Natural killer cell (primary cell): ENCODE results near the gene FAXC. TPM values are rescaled to one million over a fixed set of nuclear protein-coding genes. Genes with fewer than 3 reads are reported as not detected.
"Not testable (repeated sequence)": the region's sequence is repeated elsewhere in the genome, so short reads cannot be mapped to it uniquely, and the experiment has no call there.

Experiments
- ATAC-seq, 3 donors: fragments of 150-1000 bp in 2 of 3; fragments of 200-7000 bp in 1 of 3; cut with Tn5 transposase; 1 replicate in 1 of 3; 2 replicates in 2 of 3; pipeline ENCODE4 v1.10.0; 2021; ENCODE audit warnings: mild to moderate bottlenecking in 2 of 3, moderate library complexity in 2 of 3
- DNase-seq, 2 donors: peaks; one replicate each; pipeline versions ENCODE4 v3.0.0 to v3.0.0-alpha.2; 2013 to 2021; ENCODE audit warnings: mixed read lengths in 1 of 2
- H3K27ac ChIP-seq: one replicate; pipeline ENCODE4 v1.5.1; 2013; ENCODE audit warnings: mild to moderate bottlenecking, low read length
- H3K27me3 ChIP-seq: one replicate; pipeline ENCODE4 v1.6.1; 2013; ENCODE audit warnings: low read length; ENCODE audit not compliant: control insufficient read depth, insufficient read depth
- H3K36me3 ChIP-seq: one replicate; pipeline ENCODE4 v1.6.1; 2013; ENCODE audit warnings: low read length; ENCODE audit not compliant: control insufficient read depth, insufficient read depth
- H3K4me1 ChIP-seq: one replicate; pipeline ENCODE4 v1.6.1; 2013; ENCODE audit warnings: low read length; ENCODE audit not compliant: control insufficient read depth, insufficient read depth
- H3K4me3 ChIP-seq: one replicate; pipeline ENCODE4 v1.5.1; 2013; ENCODE audit warnings: low read length
- H3K9me3 ChIP-seq: one replicate; pipeline ENCODE4 v1.6.1; 2013; ENCODE audit warnings: low read length; ENCODE audit not compliant: control insufficient read depth, insufficient read depth
- H3K27ac Mint-ChIP-seq, 2 donors: one replicate each; pipeline ENCODE4 v1.8.0; 2022; ENCODE audit warnings: mild to moderate bottlenecking in 2 of 2, mixed read lengths in 2 of 2, moderate library complexity in 1 of 2
- H3K27me3 Mint-ChIP-seq, 2 donors: one replicate each; pipeline ENCODE4 v1.8.0; 2022; ENCODE audit warnings: low read depth in 2 of 2, mixed read lengths in 2 of 2
- H3K36me3 Mint-ChIP-seq: one replicate; pipeline ENCODE4 v1.8.0; 2022; ENCODE audit warnings: mixed read lengths
- H3K4me1 Mint-ChIP-seq, 2 donors: one replicate each; pipeline ENCODE4 v1.8.0; 2022; ENCODE audit warnings: mixed read lengths in 2 of 2
- H3K4me3 Mint-ChIP-seq: one replicate; pipeline ENCODE4 v1.8.0; 2022; ENCODE audit warnings: mild to moderate bottlenecking, moderate library complexity, mixed read lengths
- H3K9me3 Mint-ChIP-seq, 2 donors: one replicate each; pipeline ENCODE4 v1.8.0; 2022; ENCODE audit warnings: mixed read lengths in 2 of 2
- WGBS: methylation state at CpG from one replicate; pipeline ENCODE4 v1.1.7; 2013; ENCODE audit warnings: missing lambda C conversion rate; ENCODE audit not compliant: insufficient coverage; 5-methylcytosine and 5-hydroxymethylcytosine counted together
- intact Hi-C: fragments of 100-400 bp; cut with micrococcal nuclease; formaldehyde crosslinking; loops from one replicate; pipeline ENCODE4 v1.14.2; 2022
- total RNA-seq, 4 donors: library from RNA; stranded (reverse); fragments of 120-200 nt in 1 of 4; gene quantifications; one replicate each; pipeline versions ENCODE4 v1.2.3 to v1.2.4, GENCODE V29; 2013 to 2022
- TF ChIP-seq, protein P1 (sequence below): fragments of 200-600 bp; IDR thresholded peaks from one replicate; pipeline ENCODE4 v1.8.0; 2022; ENCODE audit warnings: antibody characterized with exemption

FAXC gene
- total RNA-seq, 3 donors from 2014 or later (not counting 1 experiment from before 2014, with no cell fraction given): not detected

DNA sequence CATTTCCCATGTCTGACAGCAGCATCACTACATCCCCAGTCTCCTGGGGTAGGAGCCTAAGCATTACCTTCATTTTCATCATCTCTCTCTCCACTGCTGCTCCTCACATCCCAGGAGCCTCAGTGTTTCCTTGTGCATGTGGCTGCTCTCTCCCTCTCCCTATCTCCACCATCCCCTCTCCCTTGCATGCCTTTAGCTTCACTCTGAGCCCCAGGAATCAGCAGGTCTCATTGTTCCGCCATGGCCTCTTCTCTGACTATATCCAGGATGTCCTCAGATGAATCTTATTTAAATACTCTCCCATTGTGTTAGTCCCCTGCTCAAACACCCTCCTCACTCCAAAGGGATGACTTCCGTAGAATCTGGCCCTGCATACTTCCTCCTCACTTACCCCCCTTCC is 79.4 kb downstream of the FAXC start:
- Mint-ChIP-seq H3K4me3 (no peak overlapping the region), H3K27ac (no peak overlapping the region), H3K27me3 (no peaks in the 10 kb centered on the region), H3K4me1 (no peaks in the 10 kb centered on the region), H3K9me3 (peaks cover 0 to 2% of the 10 kb centered on the region in 2 donors), H3K36me3 (no peaks in the 10 kb centered on the region)
- Histone ChIP-seq H3K36me3 (no peaks in the 10 kb centered on the region), H3K27ac (no peak overlapping the region), H3K9me3 (no peaks in the 10 kb centered on the region), H3K4me3 (no peak overlapping the region), H3K4me1 (no peaks in the 10 kb centered on the region), H3K27me3 (no peaks in the 10 kb centered on the region)
- WGBS: 83% methylated on average over 2 of the region's 2 CpGs
- no peak for ATAC-seq
- DNase-seq: no peak
- TF ChIP-seq, protein P1, sequence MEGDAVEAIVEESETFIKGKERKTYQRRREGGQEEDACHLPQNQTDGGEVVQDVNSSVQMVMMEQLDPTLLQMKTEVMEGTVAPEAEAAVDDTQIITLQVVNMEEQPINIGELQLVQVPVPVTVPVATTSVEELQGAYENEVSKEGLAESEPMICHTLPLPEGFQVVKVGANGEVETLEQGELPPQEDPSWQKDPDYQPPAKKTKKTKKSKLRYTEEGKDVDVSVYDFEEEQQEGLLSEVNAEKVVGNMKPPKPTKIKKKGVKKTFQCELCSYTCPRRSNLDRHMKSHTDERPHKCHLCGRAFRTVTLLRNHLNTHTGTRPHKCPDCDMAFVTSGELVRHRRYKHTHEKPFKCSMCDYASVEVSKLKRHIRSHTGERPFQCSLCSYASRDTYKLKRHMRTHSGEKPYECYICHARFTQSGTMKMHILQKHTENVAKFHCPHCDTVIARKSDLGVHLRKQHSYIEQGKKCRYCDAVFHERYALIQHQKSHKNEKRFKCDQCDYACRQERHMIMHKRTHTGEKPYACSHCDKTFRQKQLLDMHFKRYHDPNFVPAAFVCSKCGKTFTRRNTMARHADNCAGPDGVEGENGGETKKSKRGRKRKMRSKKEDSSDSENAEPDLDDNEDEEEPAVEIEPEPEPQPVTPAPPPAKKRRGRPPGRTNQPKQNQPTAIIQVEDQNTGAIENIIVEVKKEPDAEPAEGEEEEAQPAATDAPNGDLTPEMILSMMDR: no peak
- intact Hi-C loops: no loop called here

DNA sequence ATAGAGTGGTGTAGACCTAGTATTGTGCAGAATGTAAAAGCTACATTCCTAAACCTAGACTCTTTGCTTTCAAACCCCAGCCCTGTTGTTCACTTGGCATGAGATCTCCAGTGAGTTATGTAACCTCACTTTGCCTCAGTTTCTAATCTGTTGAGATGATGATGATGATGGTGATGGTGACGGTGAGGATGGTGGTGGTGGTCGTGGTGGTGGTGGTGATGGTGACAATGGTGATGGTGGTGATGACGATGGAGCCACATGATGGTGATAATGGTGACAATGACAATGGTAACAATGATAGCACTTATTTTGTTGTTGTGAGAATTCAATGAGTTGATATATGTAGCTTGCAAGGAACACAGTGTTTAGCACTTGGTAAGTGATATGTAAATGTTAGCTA is 80.3 kb downstream of the FAXC start:
- no peak for ATAC-seq

DNA sequence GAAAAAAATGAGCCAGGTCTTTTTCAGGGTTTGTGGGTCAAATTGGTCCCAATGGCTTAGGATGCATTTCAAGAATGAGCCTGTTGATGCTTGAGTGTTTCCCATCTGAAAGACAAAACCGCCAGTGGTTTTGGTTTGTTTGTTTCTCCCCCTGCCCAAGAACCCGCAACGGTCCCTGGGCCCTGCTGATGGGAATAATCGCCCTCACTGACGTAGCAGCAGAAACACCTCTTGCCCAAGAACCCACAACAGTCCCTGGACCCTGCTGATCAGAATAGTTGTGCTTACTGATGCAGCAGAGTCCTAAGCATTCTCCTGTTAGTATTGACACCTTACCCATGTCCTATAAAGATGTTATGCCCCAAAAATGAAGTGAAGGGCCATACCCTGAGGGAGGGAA is 82.5 kb downstream of the FAXC start:
- H3K9me3 ChIP-seq, H3K4me3 Mint-ChIP-seq, ATAC-seq, DNase-seq, H3K36me3 Mint-ChIP-seq, H3K4me1 Mint-ChIP-seq, intact Hi-C loops, H3K27me3 ChIP-seq, H3K36me3 ChIP-seq, H3K4me3 ChIP-seq, H3K27ac ChIP-seq, H3K27me3 Mint-ChIP-seq, H3K27ac Mint-ChIP-seq, H3K4me1 ChIP-seq, H3K9me3 Mint-ChIP-seq: not testable (repeated sequence)
- 79% methylated on average over 5 of the region's 5 CpGs for WGBS

More for the DNA sequence above, 80.3 kb downstream of the FAXC start:
- no peak for DNase-seq
- H3K27me3 Mint-ChIP-seq: no peaks in the 10 kb centered on the region
- H3K4me1 Mint-ChIP-seq: no peaks in the 10 kb centered on the region
- intact Hi-C loops: no loop called here
- Histone ChIP-seq H3K27me3 (no peaks in the 10 kb centered on the region), H3K9me3 (no peaks in the 10 kb centered on the region), H3K4me3 (no peak overlapping the region), H3K36me3 (no peaks in the 10 kb centered on the region), H3K4me1 (no peaks in the 10 kb centered on the region), H3K27ac (no peak overlapping the region)
- H3K27ac Mint-ChIP-seq: no peak overlapping the region
- WGBS: 46% methylated on average over 3 of the region's 3 CpGs
- no peaks in the 10 kb centered on the region for H3K36me3 Mint-ChIP-seq
- no peak overlapping the region for H3K4me3 Mint-ChIP-seq
- peaks cover 0 to 2% of the 10 kb centered on the region in 2 donors for H3K9me3 Mint-ChIP-seq
- TF ChIP-seq, protein P1: no peak

DNA sequence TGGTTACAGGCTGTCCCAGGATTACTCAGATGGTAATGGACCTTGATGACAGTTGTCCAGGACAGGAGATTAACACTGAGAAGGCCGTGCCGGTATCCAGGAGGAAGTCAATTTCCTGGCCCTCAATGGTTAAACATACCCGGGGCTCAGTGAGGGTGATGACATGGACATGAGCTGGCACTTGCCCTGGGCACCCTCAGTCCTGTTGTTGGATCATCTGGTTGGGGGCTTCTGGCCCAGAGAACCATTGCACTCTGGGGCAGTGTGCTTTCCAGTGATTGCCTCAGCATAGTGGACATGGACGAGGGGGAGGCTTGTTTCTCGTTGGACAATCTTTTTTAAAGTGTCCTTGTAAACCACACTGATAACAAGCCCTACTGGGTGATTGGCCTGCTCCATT is 84.0 kb downstream of the FAXC start:
- intact Hi-C loops, H3K27ac ChIP-seq, H3K4me3 ChIP-seq, H3K4me3 Mint-ChIP-seq, H3K27me3 ChIP-seq, H3K36me3 Mint-ChIP-seq, H3K9me3 Mint-ChIP-seq, H3K27ac Mint-ChIP-seq, DNase-seq, ATAC-seq, H3K4me1 Mint-ChIP-seq, H3K9me3 ChIP-seq, H3K27me3 Mint-ChIP-seq, H3K4me1 ChIP-seq, H3K36me3 ChIP-seq: not testable (repeated sequence)
- 91% methylated on average over 5 of the region's 5 CpGs for WGBS
